Retinal pigment epithelial cell (primary cell): Measurements from ENCODE around the gene FBXO44.

Experiments
- DNase-seq: peaks from one replicate; pipeline ENCODE4 v3.0.0-alpha.2; 2010; ENCODE audit warnings: low read depth
- H3K4me3 ChIP-seq: 2 replicates; pipeline ENCODE4 v1.5.1; 2011; ENCODE audit warnings: mild to moderate bottlenecking, low read length, control low read depth, moderate library complexity
- TF ChIP-seq, protein P1 (sequence below): conservative IDR thresholded peaks from 2 replicates; pipeline ENCODE4 v1.5.1; 2011; ENCODE audit warnings: low read depth, low read length, control low read depth, inconsistent platforms

The FBXO44 gene

DNA sequence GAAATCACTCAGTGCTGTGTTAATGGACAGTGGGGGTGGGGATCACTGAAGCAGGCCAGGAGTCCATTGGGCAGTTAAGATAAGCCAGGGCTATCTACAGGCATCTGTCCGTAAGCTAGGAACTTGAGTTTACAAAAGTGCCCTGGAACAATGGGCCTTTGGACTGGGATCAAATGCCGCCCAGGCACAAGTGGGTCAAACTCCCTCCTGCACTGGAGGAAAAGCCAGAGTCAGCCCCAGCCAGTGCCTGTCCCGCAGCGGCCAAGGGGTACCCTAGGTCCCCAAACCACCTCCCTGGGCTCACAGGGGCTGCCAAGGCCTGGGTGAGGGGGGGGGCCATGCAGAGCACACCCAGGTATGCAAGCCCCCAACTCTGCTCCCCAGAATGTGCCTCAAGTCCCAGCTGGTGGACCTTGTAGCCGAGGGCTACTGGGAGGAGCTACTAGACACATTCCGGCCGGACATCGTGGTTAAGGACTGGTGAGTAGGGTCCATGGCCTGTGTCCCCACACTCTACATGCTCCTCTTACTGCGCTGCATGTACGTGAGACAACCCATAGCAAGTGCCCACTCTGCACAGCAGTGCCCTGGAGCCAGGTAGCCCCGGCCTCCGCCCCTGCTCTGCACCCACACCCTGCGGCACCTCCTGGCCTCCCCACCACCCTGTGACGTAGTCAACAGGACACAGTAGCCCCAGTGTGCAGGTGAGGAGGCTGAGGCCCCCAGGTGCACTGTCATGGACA lies 17.0 kb downstream of the FBXO44 start:
- no peak overlapping the region for H3K4me3 ChIP-seq
- no peak for DNase-seq
- TF ChIP-seq, protein P1, sequence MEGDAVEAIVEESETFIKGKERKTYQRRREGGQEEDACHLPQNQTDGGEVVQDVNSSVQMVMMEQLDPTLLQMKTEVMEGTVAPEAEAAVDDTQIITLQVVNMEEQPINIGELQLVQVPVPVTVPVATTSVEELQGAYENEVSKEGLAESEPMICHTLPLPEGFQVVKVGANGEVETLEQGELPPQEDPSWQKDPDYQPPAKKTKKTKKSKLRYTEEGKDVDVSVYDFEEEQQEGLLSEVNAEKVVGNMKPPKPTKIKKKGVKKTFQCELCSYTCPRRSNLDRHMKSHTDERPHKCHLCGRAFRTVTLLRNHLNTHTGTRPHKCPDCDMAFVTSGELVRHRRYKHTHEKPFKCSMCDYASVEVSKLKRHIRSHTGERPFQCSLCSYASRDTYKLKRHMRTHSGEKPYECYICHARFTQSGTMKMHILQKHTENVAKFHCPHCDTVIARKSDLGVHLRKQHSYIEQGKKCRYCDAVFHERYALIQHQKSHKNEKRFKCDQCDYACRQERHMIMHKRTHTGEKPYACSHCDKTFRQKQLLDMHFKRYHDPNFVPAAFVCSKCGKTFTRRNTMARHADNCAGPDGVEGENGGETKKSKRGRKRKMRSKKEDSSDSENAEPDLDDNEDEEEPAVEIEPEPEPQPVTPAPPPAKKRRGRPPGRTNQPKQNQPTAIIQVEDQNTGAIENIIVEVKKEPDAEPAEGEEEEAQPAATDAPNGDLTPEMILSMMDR, result no peak

DNA sequence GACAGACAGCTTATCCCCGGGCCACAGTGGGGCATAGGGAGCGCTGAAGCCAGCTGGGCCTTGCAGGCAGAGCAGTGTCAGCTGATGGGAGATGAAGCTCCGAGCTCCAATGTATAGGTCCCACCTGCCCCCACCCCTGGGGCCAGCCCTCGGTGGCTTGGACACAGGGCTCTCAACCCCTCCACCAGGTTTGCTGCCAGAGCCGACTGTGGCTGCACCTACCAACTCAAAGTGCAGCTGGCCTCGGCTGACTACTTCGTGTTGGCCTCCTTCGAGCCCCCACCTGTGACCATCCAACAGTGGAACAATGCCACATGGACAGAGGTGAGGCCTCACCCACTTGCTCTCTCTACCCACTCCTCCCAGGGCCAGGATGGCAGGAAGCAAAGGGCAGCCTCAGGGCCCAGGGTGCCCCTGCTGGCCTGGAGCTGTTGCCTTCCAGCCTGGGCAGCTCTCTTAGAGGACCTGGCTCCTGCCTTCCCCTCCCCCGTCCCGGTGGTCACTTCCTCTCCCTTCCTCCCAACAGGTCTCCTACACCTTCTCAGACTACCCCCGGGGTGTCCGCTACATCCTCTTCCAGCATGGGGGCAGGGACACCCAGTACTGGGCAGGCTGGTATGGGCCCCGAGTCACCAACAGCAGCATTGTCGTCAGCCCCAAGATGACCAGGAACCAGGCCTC lies 18.6 kb downstream of the FBXO44 start:
- no peak overlapping the region for H3K4me3 ChIP-seq
- DNase-seq, result no peak
- TF ChIP-seq, protein P1, result no peak

DNA sequence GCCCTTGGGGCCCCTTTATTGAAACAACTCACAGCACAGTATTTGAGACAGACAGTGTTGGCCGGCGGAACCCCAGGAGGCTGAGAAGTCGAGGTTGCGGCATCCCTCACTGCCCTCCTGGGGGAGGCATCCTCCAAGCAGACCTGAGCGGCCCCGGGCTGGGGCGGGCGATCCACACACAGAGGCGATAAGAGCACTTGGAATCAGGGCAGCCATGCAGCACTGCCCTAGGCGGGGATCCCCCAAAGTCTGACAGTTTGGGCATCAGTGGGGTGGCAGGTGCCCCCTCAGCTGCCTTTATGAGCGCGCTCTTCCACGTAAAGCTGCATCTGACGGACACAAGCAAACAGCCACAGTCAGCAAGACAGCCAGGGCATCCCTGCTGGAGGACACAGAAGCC lies 19.8 kb downstream of the FBXO44 start:
- no peak overlapping the region for H3K4me3 ChIP-seq
- TF ChIP-seq, protein P1, result no peak
- DNase-seq, result no peak

DNA sequence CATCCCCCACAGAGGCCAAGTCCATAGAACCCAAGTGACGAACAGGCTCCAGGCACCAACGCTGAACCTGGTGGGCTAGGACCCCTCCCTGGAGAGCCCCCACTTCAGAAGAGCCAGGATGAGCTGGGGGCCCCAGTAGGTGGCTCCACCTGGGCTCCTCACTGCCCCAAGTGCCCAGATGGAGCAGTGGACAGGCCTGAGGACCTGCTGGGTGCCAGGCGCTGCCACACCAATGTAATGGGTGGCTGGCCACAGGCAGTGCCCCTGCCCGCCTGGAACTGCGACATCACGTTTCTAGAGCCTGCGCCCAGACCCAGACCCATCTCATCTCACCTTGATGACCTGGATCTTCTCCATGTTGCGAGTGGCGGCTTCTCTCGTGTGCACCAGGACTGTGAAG lies 20.6 kb downstream of the FBXO44 start:
- TF ChIP-seq, protein P1, result no peak
- no peak for DNase-seq
- H3K4me3 ChIP-seq, result no peak overlapping the region

DNA sequence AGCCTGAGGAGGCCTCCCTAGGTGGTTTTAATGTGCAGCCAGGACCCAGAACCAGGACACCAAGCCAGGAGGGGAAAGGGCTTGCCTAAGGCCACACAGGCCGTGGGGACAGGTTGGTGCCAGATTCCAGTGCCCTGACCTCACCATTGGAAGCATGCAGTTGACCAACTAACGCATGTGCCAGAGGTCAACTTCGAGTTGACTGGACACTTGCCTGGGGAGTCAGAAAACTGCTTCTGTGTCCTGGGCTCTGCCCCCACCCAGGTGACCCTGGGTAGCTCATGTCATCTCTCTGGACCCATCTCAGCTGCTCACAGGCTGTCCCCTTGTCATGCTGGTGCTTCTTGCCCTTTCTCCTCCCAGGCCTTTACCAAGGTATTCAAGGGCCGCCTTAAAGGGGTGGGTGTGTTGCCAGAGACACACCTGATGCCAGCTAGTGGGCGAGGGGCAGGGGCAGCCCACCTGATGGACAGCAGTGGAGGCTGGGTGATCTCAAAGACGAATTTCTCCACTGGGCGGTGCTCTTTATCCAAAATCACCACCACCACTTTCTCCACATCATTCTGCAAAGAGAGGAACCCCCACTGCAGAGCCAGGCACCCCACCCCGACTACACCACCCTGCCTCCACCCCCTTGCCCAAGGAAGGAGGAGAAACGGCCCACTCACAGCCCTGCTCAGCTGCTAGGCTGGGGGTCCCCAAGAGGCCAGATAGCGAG lies 21.9 kb downstream of the FBXO44 start:
- no peak overlapping the region for H3K4me3 ChIP-seq
- DNase-seq, result no peak
- TF ChIP-seq, protein P1, result no peak

DNA sequence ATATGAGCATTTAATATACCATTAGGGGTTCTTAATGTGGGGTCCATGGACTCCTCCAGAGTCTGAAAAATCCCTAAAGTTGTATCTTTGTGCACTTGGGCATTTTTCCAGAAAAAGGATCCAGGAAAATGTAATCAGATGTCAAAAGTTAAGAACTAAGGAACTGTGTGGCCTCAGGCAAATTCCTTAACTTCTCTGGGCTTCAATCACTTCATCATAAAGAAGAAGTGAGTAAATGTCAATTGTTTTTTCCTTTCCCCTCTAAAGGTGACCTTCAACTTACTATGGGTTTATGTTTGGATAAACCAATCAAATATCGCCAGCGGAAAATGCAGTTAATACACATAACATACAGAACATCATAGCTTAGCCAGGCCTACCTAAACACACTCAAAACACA lies 23.8 kb downstream of the FBXO44 start:
- DNase-seq, result no peak
- H3K4me3 ChIP-seq, result no peak overlapping the region
- TF ChIP-seq, protein P1, result no peak
